HEK293T (cell line): ENCODE results near the gene CCSER1.
"Not testable (repeated sequence)": the region's sequence is repeated elsewhere in the genome, so short reads cannot be mapped to it uniquely, and the experiment has no call there.

Experiments used
- CTCF ChIA-PET: fragments of 350-600 bp; formaldehyde crosslinking; extraction: SDS; loops from one replicate; lab custom pipeline; 2021; ENCODE audit warnings: antibody characterized with exemption, inconsistent platforms; lab: Yijun Ruan, JAX
- POLR2A ChIA-PET: fragments of 350-600 bp; formaldehyde crosslinking; extraction: SDS; loops from one replicate; lab custom pipeline; 2020; ENCODE audit warnings: antibody characterized with exemption, inconsistent platforms; lab: Yijun Ruan, JAX
- DNase-seq: peaks from one replicate; pipeline ENCODE4 v3.0.0; 2012; ENCODE audit warnings: mixed read lengths; ENCODE audit errors: extremely low spot score
- ARNT ChIP-seq: fragments of 450-650 bp; IDR thresholded peaks from 2 replicates; pipeline ENCODE4 v1.6.1; 2017; ENCODE audit warnings: mild to moderate bottlenecking
- BHLHE40 ChIP-seq: fragments of 450-650 bp; IDR thresholded peaks from 2 replicates; pipeline ENCODE4 v1.6.1; 2016; ENCODE audit warnings: mild to moderate bottlenecking, moderate library complexity, borderline replicate concordance
- CTBP1 ChIP-seq: fragments of 450-650 bp; IDR thresholded peaks from 2 replicates; pipeline ENCODE4 v1.6.1; 2016; ENCODE audit warnings: borderline replicate concordance
- ELF4 ChIP-seq: fragments of 450-650 bp; IDR thresholded peaks from 2 replicates; pipeline ENCODE4 v1.6.1; 2017; ENCODE audit warnings: antibody characterized with exemption
- FOXA1 ChIP-seq: fragments of 450-650 bp; IDR thresholded peaks from 2 replicates; pipeline ENCODE4 v1.6.1; 2016; ENCODE audit warnings: mild to moderate bottlenecking
- FOXK2 ChIP-seq: fragments of 450-650 bp; IDR thresholded peaks from 2 replicates; pipeline ENCODE4 v1.6.1; 2016; ENCODE audit warnings: mild to moderate bottlenecking
- FOXM1 ChIP-seq: fragments of 450-650 bp; IDR thresholded peaks from 2 replicates; pipeline ENCODE4 v1.6.1; 2017; ENCODE audit warnings: mild to moderate bottlenecking, borderline replicate concordance
- HDGF ChIP-seq: fragments of 450-650 bp; IDR thresholded peaks from 2 replicates; pipeline ENCODE4 v1.6.1; 2017; ENCODE audit warnings: antibody characterized with exemption, borderline replicate concordance
- L3MBTL2 ChIP-seq: fragments of 450-650 bp; conservative IDR thresholded peaks from 2 replicates; pipeline ENCODE4 v1.6.1; 2016; ENCODE audit warnings: mild to moderate bottlenecking
- LEF1 ChIP-seq: fragments of 450-650 bp; IDR thresholded peaks from 2 replicates; pipeline ENCODE4 v1.6.1; 2017; ENCODE audit warnings: mild to moderate bottlenecking, borderline replicate concordance
- NFRKB ChIP-seq: fragments of 450-650 bp; IDR thresholded peaks from 2 replicates; pipeline ENCODE4 v1.6.1; 2016; ENCODE audit warnings: mild to moderate bottlenecking, moderate library complexity
- SP1 ChIP-seq: fragments of 450-650 bp; IDR thresholded peaks from 2 replicates; pipeline ENCODE4 v1.6.1; 2017
- SUZ12 ChIP-seq: fragments of 450-650 bp; IDR thresholded peaks from 2 replicates; pipeline ENCODE4 v1.6.1; 2016; ENCODE audit warnings: mild to moderate bottlenecking
- TARDBP ChIP-seq: fragments of 450-650 bp; IDR thresholded peaks from 2 replicates; pipeline ENCODE4 v1.6.1; 2016
- ZNF384 ChIP-seq: fragments of 450-650 bp; IDR thresholded peaks from 2 replicates; pipeline ENCODE4 v1.6.1; 2016
- TF ChIP-seq, protein P1 (sequence below): fragments of 450-650 bp; IDR thresholded peaks from 2 replicates; pipeline ENCODE4 v1.6.1; 2016

The CCSER1 gene

GRCh38 chr4:90815569-90815968, 688.4 kb downstream of the CCSER1 start:
- ChIA-PET POLR2A (no interaction called here), CTCF (no interaction called here)
- TF ChIP-seq L3MBTL2 (no peak), CTBP1 (no peak), FOXK2 (no peak), NFRKB (no peak), ELF4 (no peak), TARDBP (no peak), SP1 (no peak), FOXA1 (no peak), HDGF (no peak), BHLHE40 (no peak)
- DNase-seq = no peak

GRCh38 chr4:90816754-90817153, 689.6 kb downstream of the CCSER1 start:
- DNase-seq = no peak
- ChIA-PET POLR2A (no interaction called here), CTCF (no interaction called here)
- no peak for TF ChIP-seq FOXK2
- TF ChIP-seq SUZ12 = no peak
- no peak for TF ChIP-seq ZNF384
- no peak for TF ChIP-seq ARNT
- TF ChIP-seq, protein P1, sequence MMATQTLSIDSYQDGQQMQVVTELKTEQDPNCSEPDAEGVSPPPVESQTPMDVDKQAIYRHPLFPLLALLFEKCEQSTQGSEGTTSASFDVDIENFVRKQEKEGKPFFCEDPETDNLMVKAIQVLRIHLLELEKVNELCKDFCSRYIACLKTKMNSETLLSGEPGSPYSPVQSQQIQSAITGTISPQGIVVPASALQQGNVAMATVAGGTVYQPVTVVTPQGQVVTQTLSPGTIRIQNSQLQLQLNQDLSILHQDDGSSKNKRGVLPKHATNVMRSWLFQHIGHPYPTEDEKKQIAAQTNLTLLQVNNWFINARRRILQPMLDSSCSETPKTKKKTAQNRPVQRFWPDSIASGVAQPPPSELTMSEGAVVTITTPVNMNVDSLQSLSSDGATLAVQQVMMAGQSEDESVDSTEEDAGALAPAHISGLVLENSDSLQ = no peak
- no peak for TF ChIP-seq FOXM1
- TF ChIP-seq TARDBP = no peak
- TF ChIP-seq ELF4 = no peak
- TF ChIP-seq SP1 = no peak
- no peak for TF ChIP-seq FOXA1
- TF ChIP-seq L3MBTL2 = no peak
- no peak for TF ChIP-seq LEF1
- TF ChIP-seq NFRKB = no peak
- TF ChIP-seq HDGF = no peak
- no peak for TF ChIP-seq BHLHE40
- TF ChIP-seq CTBP1 = no peak

GRCh38 chr4:90824266-90825150, 697.3 kb downstream of the CCSER1 start:
- TF ChIP-seq LEF1 = no peak
- no peak for TF ChIP-seq L3MBTL2
- TF ChIP-seq BHLHE40 = no peak
- no peak for TF ChIP-seq SUZ12
- TF ChIP-seq FOXM1 = no peak
- no peak for TF ChIP-seq ZNF384
- TF ChIP-seq FOXA1 = no peak
- no peak for TF ChIP-seq ARNT
- no peak for TF ChIP-seq CTBP1
- TF ChIP-seq TARDBP = no peak
- TF ChIP-seq, protein P1 = no peak
- TF ChIP-seq HDGF = no peak
- no peak for TF ChIP-seq ELF4
- no peak for TF ChIP-seq FOXK2
- TF ChIP-seq NFRKB = no peak
- no peak for TF ChIP-seq SP1
- no peak for DNase-seq
- ChIA-PET POLR2A (no interaction called here), CTCF (no interaction called here)

- POLR2A ChIA-PET = no interaction called here
- TF ChIP-seq L3MBTL2 = no peak
- TF ChIP-seq BHLHE40 = no peak
- TF ChIP-seq ARNT = no peak
- no peak for TF ChIP-seq FOXM1
- TF ChIP-seq ZNF384 = no peak
- CTCF ChIA-PET = no interaction called here
- no peak for DNase-seq
Observed at GRCh38 chr4:90825849-90826248, 698.7 kb downstream of the CCSER1 start.

DNA sequence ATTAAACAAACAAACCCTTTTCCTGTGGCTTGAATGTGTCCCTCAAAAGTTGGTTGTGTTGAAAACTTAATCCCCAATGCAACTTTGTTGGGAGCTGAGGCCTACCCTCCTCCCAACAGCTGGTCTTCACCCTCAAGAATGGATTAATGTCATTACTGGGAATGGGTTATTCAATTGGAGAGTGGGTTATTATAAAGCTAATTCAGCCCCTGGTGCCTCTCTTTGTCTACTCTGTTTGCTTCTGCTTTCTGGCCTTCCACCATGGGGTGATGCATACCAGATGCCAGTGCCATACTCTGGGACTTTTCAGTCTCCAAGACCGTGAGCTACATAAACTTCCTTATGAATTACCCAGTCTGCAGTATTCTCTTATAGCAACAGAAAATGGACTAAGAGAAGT, 706.5 kb downstream of the CCSER1 start:
- TF ChIP-seq ZNF384 (no peak), CTBP1 (no peak), TARDBP (no peak), FOXM1 (no peak), BHLHE40 (no peak), FOXA1 (no peak), LEF1 (no peak), SP1 (no peak), FOXK2 (no peak), HDGF (no peak), SUZ12 (no peak)
- TF ChIP-seq, protein P1 = no peak
- DNase-seq = no peak
- CTCF ChIA-PET = no interaction called here

GRCh38 chr4:90837241-90837640, 710.0 kb downstream of the CCSER1 start:
- POLR2A ChIA-PET = no interaction called here
- no peak for DNase-seq
- TF ChIP-seq TARDBP = no peak
- TF ChIP-seq, protein P1 = no peak
- CTCF ChIA-PET = no interaction called here

More for the DNA sequence above, 706.5 kb downstream of the CCSER1 start:
- POLR2A ChIA-PET = no interaction called here

- POLR2A ChIA-PET, DNase-seq, CTCF ChIA-PET: not testable (repeated sequence)
Observed at GRCh38 chr4:90838859-90839258, 711.7 kb downstream of the CCSER1 start.
